ENCODE measurements around the gene P3H1.
"Not testable (repeated sequence)": the region's sequence is repeated elsewhere in the genome, so short reads cannot be mapped to it uniquely, and the experiment has no call there.

Gene P3H1

DNA sequence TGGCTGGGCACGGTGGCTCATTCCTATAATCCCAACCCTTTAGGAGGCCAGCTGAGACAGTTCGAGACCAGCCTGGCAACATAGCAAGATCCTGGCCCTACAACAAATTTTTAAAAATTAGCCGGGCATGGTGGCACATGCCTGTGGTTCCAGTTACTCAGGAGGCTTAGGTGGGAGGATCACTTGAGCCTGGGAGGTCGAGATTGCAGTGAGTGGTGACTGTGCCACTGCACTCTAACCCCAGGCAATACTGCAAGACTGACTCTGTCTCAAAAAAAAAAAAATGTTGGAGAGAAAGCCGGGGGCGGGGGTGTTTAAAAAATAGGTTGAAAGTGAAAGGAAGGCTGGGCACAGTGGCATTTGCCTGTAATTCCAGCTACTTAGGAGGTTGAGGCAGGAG, 43.3 kb downstream of the P3H1 start:
- no peak for FAIRE-seq
- TF ChIP-seq POLR2AphosphoS5 (IDR thresholded peaks at IDR 0.05; ENCODE audit: low read depth, low read length) (no peak), PAX5 (IDR thresholded peaks at IDR 0.05; ENCODE audit: insufficient read depth, low read length, severe bottlenecking) (no peak), POLR2A (IDR thresholded peaks at IDR 0.05; ENCODE audit: low read depth, low read length) (no peak), POU2F2 (IDR thresholded peaks at IDR 0.05; ENCODE audit: low read depth, low read length) (no peak), TAF1 (IDR thresholded peaks at IDR 0.05; ENCODE audit: low read depth, low read length) (no peak)
- no peak for DNase-seq (ENCODE audit: insufficient read length, low spot score)

DNA sequence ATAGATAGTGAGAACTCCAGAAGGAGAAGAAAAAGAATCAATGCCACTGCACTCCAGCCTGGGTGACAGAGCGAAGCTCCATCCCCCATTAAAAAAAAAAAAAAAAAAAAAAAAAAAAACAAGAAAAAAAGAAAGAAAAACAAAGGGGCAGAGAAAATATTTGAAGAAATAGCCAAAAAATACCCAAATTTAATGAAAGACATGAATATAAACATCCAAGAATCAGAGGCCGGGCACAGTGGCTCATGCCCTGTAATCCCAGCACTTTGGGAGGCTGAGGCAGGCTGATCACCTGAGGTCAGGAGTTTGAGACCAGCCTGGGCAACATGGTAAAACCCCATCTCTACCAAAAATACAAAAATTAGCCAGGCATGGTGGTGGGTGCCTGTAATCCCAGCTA, 44.4 kb downstream of the P3H1 start:
- not testable (repeated sequence) for FAIRE-seq; DNase-seq (ENCODE audit: insufficient read length, low spot score)

DNA sequence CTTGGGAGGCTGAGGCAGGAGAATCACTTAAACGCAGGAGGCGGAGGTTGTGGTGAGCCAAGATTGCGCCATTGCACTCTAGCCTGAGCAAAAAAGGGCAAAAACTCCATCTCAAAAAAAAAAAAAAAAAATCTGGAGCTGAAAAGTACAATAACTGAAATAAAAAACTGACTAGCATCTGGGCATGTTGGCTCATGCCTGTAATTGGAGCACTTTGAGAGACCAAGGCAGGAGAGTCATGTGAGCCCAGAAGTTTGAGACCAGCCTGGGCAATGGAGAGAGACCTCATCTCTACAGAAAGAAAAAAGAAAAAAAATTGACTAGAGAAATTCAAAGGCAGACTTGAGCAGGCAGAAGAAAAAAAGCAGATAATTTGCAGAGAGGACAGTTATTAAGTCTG, 44.9 kb downstream of the P3H1 start:
- FAIRE-seq (no peak), DNase-seq (ENCODE audit: insufficient read length, low spot score) (no peak)
- no peak for TF ChIP-seq POU2F2 (IDR thresholded peaks at IDR 0.05; ENCODE audit: low read depth, low read length)
- no peak for TF ChIP-seq POLR2AphosphoS5 (IDR thresholded peaks at IDR 0.05; ENCODE audit: low read depth, low read length)
- TF ChIP-seq TAF1 (IDR thresholded peaks at IDR 0.05; ENCODE audit: low read depth, low read length) = no peak
- no peak for TF ChIP-seq PAX5 (IDR thresholded peaks at IDR 0.05; ENCODE audit: insufficient read depth, low read length, severe bottlenecking)
- no peak for TF ChIP-seq SPI1 (IDR thresholded peaks at IDR 0.05; ENCODE audit: low read depth, low read length)
- TF ChIP-seq POLR2A (IDR thresholded peaks at IDR 0.05; ENCODE audit: low read depth, low read length) = no peak

DNA sequence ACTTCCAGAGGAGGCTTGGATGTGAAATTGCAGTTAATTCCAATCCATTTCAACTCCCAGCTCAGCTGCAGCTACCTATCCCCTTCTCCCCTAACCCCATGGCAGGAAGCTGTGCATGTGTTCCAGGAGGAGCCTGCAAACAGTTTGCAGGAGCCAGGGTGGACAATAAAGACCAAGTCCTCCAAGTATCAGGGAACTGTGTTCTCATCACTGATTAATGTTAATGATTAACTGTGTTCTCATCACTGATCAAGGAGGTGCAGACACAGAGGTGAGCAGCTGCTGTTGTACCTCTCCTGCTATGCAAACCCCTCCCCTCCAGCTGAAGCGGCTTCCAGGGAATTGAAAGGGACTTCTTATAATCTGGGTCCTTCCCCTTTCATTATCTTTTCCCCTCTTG, 46.0 kb downstream of the P3H1 start:
- TF ChIP-seq SPI1 (IDR thresholded peaks at IDR 0.05; ENCODE audit: low read depth, low read length) (no peak), POU2F2 (IDR thresholded peaks at IDR 0.05; ENCODE audit: low read depth, low read length) (no peak), POLR2AphosphoS5 (IDR thresholded peaks at IDR 0.05; ENCODE audit: low read depth, low read length) (no peak), TAF1 (IDR thresholded peaks at IDR 0.05; ENCODE audit: low read depth, low read length) (no peak), POLR2A (IDR thresholded peaks at IDR 0.05; ENCODE audit: low read depth, low read length) (no peak), PAX5 (IDR thresholded peaks at IDR 0.05; ENCODE audit: insufficient read depth, low read length, severe bottlenecking) (no peak)
- DNase-seq (ENCODE audit: insufficient read length, low spot score) (no peak), FAIRE-seq (no peak)

DNA sequence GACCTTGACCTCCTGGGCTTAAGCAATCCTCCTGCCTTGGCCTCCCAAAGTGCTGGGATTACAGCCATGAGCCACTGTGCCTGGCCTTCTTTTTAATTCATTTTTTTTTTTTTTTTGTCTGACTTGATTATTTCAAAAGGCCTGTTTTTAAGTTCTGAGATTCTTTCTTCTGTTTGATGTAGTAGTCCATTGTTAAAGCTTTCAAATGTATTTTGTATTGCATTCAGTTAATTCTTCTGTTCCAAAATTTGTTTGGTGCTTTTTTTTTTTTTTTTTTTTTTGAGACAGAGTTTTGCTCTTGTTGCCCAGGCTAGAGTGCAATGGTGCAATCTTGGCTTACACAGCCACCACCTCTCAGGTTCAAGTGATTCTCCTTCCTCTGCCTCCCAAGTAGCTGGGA, 52.4 kb downstream of the P3H1 start:
- FAIRE-seq; DNase-seq (ENCODE audit: insufficient read length, low spot score): not testable (repeated sequence)

DNA sequence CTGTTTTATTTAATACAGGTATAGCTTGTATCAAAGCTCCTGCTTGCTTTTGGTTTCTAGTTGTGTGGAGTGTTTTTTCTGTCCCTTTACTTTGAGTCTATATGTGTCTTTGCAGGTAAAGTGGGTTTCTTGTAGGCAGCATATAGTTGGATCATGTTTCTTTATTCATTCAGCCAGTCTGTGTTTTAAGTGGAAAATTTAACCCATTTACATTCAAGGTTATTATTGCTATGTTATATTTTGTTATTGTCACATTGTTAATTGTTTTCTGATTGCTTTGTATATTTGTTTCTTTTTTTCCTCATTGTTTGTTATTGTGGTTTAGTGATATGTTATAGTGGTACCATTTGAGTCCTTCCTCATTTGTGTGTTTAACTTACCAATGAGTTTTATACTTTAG, 53.5 kb downstream of the P3H1 start:
- FAIRE-seq = no peak
- no peak for TF ChIP-seq TAF1 (IDR thresholded peaks at IDR 0.05; ENCODE audit: low read depth, low read length)
- no peak for TF ChIP-seq POU2F2 (IDR thresholded peaks at IDR 0.05; ENCODE audit: low read depth, low read length)
- TF ChIP-seq PAX5 (IDR thresholded peaks at IDR 0.05; ENCODE audit: insufficient read depth, low read length, severe bottlenecking) = no peak
- TF ChIP-seq POLR2A (IDR thresholded peaks at IDR 0.05; ENCODE audit: low read depth, low read length) = no peak
- TF ChIP-seq POLR2AphosphoS5 (IDR thresholded peaks at IDR 0.05; ENCODE audit: low read depth, low read length) = no peak
- DNase-seq (ENCODE audit: insufficient read length, low spot score) = no peak

DNA sequence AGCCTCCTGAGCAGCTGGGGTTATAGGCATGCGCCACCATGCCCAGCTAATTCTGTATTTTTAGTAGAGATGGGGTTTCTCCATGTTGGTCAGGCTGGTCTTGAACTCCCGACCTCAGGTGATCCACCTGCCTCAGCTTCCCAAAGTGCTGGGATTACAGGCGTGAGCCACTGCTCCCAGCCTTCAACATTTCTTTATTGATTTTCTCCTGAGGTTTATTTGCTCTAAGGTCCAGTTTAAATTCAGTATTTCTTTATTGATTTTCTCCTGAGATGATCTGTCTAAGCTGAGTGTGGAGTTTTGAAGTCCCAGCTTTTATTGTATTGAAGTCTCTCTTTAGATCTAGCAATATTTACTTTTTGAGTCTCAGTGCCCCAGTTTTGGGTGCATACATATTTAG, 54.0 kb downstream of the P3H1 start:
- FAIRE-seq = not testable (repeated sequence)

DNA sequence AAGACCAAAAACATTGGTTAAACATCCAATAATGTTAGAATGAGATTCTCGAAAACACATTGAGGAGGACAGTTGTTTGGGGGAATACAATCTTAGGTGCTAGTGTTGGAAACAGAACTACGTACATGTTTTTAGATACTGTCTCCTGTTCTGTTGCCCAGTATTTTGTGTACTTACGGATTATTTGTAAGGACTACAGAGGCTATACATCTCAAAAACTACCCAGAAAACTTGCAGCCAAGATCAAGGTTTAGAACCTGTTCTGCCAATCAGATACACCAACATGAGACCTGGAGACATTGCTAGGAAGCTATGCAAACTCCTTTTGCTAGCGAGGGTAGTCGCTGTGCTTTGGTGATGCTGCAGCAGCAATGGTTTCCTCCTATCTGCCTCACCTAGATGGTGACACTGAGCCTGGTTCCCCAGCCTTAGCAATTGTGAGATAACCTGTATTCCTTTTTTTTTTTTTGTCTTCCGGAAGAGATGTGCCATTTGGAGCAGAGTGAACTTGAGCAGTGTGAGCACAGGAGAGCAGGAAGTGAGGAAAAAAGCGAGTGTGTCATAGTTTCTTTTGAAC, 62.9 kb downstream of the P3H1 start:
- TF ChIP-seq POLR2A (IDR thresholded peaks at IDR 0.05; ENCODE audit: low read depth, low read length) = peak; percentile 59
- TF ChIP-seq TAF1 (IDR thresholded peaks at IDR 0.05; ENCODE audit: low read depth, low read length) = no peak
- peak; percentile 84 for TF ChIP-seq POLR2AphosphoS5 (IDR thresholded peaks at IDR 0.05; ENCODE audit: low read depth, low read length)
- DNase-seq (ENCODE audit: insufficient read length, low spot score) (no peak), FAIRE-seq (no peak)

More for the DNA sequence above, 54.0 kb downstream of the P3H1 start:
- not testable (repeated sequence) for DNase-seq (ENCODE audit: insufficient read length, low spot score)

DNA sequence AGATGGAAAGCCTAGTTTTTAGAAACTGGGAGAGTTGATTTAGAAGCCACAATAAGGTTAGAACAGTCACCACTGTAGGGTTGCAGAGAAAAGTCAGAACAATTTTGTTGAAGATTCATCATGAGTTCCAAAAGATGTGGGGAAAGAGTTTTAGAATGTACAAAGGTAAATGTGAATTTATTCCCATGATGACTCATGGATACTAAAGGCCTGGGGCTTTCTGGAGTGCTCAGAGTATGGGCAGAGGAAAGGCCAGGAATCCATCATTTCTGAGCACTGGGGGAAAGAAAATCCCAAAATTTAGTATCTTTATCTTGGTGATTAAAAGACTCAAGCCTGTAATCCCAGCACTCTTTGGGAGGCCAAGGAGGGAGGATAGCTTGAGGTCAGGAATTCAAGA, 66.8 kb downstream of the P3H1 start:
- FAIRE-seq = no peak
- DNase-seq (ENCODE audit: insufficient read length, low spot score) = no peak
- TF ChIP-seq PAX5 (IDR thresholded peaks at IDR 0.05; ENCODE audit: insufficient read depth, low read length, severe bottlenecking) (no peak), POLR2AphosphoS5 (IDR thresholded peaks at IDR 0.05; ENCODE audit: low read depth, low read length) (peak; percentile 33; the same call in 1 of the 2 replicates), POU2F2 (IDR thresholded peaks at IDR 0.05; ENCODE audit: low read depth, low read length) (no peak), POLR2A (IDR thresholded peaks at IDR 0.05; ENCODE audit: low read depth, low read length) (no peak)

DNA sequence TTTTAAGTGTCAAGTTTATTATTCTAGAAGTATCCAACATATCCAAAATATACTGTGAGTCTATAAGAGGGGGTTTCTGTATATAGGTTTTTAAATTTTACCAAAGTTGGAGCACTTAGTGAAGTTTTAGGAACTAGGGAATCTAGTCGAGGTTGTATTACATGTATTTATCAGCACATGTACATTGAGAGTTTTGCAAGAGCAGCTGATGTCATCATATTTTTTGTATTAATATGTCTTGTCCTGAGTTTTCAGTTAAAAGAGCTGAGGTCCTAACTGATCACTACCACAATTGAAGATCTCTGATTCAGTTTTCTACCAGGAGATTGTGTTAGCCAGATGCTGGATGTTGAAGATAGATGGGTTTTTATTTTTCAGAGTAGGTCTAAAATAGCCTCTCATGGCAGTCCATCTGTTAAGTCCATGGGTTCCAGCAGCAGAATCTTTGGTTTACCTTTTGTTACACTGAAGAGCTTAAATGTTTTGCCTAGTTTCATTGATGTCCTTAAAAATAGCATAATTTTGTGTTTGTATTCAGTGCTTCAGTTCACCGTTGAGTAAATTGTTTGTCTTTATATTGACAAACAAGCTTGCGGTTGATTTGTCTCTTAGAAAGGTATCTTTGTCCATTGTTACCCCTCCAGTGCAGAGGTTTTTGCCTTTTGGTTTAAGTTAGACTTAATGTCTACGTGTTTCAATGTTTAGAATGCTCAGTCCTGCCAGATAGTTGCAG, 68.6 kb downstream of the P3H1 start:
- TF ChIP-seq SPI1 (IDR thresholded peaks at IDR 0.05; ENCODE audit: low read depth, low read length) = no peak
- TF ChIP-seq TAF1 (IDR thresholded peaks at IDR 0.05; ENCODE audit: low read depth, low read length) = no peak
- no peak for TF ChIP-seq POLR2AphosphoS5 (IDR thresholded peaks at IDR 0.05; ENCODE audit: low read depth, low read length)
- no peak for TF ChIP-seq POLR2A (IDR thresholded peaks at IDR 0.05; ENCODE audit: low read depth, low read length)
- no peak for TF ChIP-seq POU2F2 (IDR thresholded peaks at IDR 0.05; ENCODE audit: low read depth, low read length)
- no peak for TF ChIP-seq PAX5 (IDR thresholded peaks at IDR 0.05; ENCODE audit: insufficient read depth, low read length, severe bottlenecking)
- FAIRE-seq (no peak), DNase-seq (ENCODE audit: insufficient read length, low spot score) (no peak)

All from GM12891 (cell line).